Measurements from ENCODE around the gene KLHL21. TPM values are rescaled to one million over a fixed set of nuclear protein-coding genes. Genes with fewer than 3 reads are reported as not detected.

KLHL21 gene
- total RNA-seq, 1 experiment from 2014 or later = 27.5 TPM

GRCh38 chr1:6585841-6586240 lies 16.8 kb downstream of the KLHL21 start:
- no peak overlapping the region for H3K27ac ChIP-seq (ENCODE audit: low read depth, low read length)
- H3K4me1 ChIP-seq (ENCODE audit: control insufficient read depth in 1 of 2, insufficient read depth in 2 of 2, low read length in 2 of 2) = peaks cover 5 to 12% of the 10 kb centered on the region in 2 experiments
- CTCF ChIA-PET = no interaction called here
- intact Hi-C loops (cut with micrococcal nuclease) = no loop called here
- no peak for ATAC-seq
- BruUV-seq (replicated peaks) = no TSS peak
- no peak overlapping the region for H3K9ac ChIP-seq (ENCODE audit: low read length)
- H3K4me2 ChIP-seq (ENCODE audit: low read length) = no peak overlapping the region
- H3K9me2 ChIP-seq (ENCODE audit: insufficient read depth) = no peaks in the 10 kb centered on the region
- H3K27me3 ChIP-seq (ENCODE audit: insufficient read depth, low read length) = no peaks in the 10 kb centered on the region
- TF ChIP-seq SIN3A (IDR thresholded peaks at IDR 0.05; ENCODE audit: low read depth) (no peak), EZH2phosphoT487 (IDR thresholded peaks at IDR 0.05; ENCODE audit: borderline replicate concordance) (no peak), YY1 (IDR thresholded peaks at IDR 0.05; ENCODE audit: extremely low read depth, insufficient replicate concordance, low read depth, low read length) (no peak), ZBTB33 (IDR thresholded peaks at IDR 0.05; ENCODE audit: extremely low read depth, insufficient replicate concordance, low read length) (no peak), POLR2A (IDR thresholded peaks at IDR 0.05; ENCODE audit: borderline replicate concordance, extremely low read depth, insufficient read depth, insufficient read length) (no peak), RAD21 (IDR thresholded peaks at IDR 0.05; ENCODE audit: low read depth) (no peak), FOSL1 (IDR thresholded peaks at IDR 0.05; ENCODE audit: low read depth) (no peak), JUND (IDR thresholded peaks at IDR 0.05) (no peak), EZH2 (IDR thresholded peaks at IDR 0.05) (no peak), ATF3 (IDR thresholded peaks at IDR 0.05) (no peak), CBX3 (IDR thresholded peaks at IDR 0.05; ENCODE audit: low read depth) (no peak), EGR1 (IDR thresholded peaks at IDR 0.05; ENCODE audit: low read depth) (no peak), CEBPB (IDR thresholded peaks at IDR 0.05; ENCODE audit: low read depth) (no peak), ZNF274 (IDR thresholded peaks at IDR 0.05; ENCODE audit: low read depth, low read length) (no peak), TCF7L2 (IDR thresholded peaks at IDR 0.05; ENCODE audit: borderline replicate concordance, extremely low read depth, insufficient read depth, insufficient read length) (no peak), SP1 (IDR thresholded peaks at IDR 0.05; ENCODE audit: low read depth) (no peak)
- TF ChIP-seq, protein P1, sequence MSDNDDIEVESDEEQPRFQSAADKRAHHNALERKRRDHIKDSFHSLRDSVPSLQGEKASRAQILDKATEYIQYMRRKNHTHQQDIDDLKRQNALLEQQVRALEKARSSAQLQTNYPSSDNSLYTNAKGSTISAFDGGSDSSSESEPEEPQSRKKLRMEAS (IDR thresholded peaks at IDR 0.05) = no peak
- TF ChIP-seq, protein P2, sequence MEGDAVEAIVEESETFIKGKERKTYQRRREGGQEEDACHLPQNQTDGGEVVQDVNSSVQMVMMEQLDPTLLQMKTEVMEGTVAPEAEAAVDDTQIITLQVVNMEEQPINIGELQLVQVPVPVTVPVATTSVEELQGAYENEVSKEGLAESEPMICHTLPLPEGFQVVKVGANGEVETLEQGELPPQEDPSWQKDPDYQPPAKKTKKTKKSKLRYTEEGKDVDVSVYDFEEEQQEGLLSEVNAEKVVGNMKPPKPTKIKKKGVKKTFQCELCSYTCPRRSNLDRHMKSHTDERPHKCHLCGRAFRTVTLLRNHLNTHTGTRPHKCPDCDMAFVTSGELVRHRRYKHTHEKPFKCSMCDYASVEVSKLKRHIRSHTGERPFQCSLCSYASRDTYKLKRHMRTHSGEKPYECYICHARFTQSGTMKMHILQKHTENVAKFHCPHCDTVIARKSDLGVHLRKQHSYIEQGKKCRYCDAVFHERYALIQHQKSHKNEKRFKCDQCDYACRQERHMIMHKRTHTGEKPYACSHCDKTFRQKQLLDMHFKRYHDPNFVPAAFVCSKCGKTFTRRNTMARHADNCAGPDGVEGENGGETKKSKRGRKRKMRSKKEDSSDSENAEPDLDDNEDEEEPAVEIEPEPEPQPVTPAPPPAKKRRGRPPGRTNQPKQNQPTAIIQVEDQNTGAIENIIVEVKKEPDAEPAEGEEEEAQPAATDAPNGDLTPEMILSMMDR (IDR thresholded peaks at IDR 0.05 in 2 of 3, conservative IDR thresholded peaks at IDR 0.05 in 1 of 3; ENCODE audit: borderline replicate concordance in 1 of 3, insufficient read depth in 1 of 3, low read depth in 2 of 3, low read length in 2 of 3) = no peak
- H3K9me3 ChIP-seq (ENCODE audit: control insufficient read depth in 1 of 2, insufficient read depth in 1 of 2, low read depth in 1 of 2, low read length in 2 of 2) = no peaks in the 10 kb centered on the region
- H3K79me2 ChIP-seq (ENCODE audit: insufficient read depth, low read length) = peaks cover 20% of the 10 kb centered on the region
- H2AFZ ChIP-seq (ENCODE audit: low read depth, low read length, poor library complexity, severe bottlenecking) = no peak overlapping the region
- no peaks in the 10 kb centered on the region for H4K20me1 ChIP-seq (ENCODE audit: insufficient read depth)
- DNase-seq (ENCODE audit: low read depth, low spot score) = no peak
- peaks cover 7 to 11% of the 10 kb centered on the region in 2 experiments; a peak in 3 of 4 replicates for H3K36me3 ChIP-seq (ENCODE audit: control insufficient read depth in 1 of 2, insufficient read depth in 2 of 2, low read length in 2 of 2)
- POLR2A ChIA-PET = no interaction called here
- RAD21 ChIA-PET (ENCODE audit: low non-redundant PET in 1 of 2, low total read pairs in 2 of 2, uncharacterized antibody in 2 of 2, unreplicated experiment in 2 of 2) = no interaction called here
- H3K4me3 ChIP-seq (replicated peaks in 1 of 2; ENCODE audit: low read depth in 1 of 2, low read length in 2 of 2) = no peak overlapping the region
